ENCODE data around the gene TAGLN3.
A peak's percentile ranks its signal among the peaks of the same experiment; 100 is the strongest.

The TAGLN3 gene

DNA sequence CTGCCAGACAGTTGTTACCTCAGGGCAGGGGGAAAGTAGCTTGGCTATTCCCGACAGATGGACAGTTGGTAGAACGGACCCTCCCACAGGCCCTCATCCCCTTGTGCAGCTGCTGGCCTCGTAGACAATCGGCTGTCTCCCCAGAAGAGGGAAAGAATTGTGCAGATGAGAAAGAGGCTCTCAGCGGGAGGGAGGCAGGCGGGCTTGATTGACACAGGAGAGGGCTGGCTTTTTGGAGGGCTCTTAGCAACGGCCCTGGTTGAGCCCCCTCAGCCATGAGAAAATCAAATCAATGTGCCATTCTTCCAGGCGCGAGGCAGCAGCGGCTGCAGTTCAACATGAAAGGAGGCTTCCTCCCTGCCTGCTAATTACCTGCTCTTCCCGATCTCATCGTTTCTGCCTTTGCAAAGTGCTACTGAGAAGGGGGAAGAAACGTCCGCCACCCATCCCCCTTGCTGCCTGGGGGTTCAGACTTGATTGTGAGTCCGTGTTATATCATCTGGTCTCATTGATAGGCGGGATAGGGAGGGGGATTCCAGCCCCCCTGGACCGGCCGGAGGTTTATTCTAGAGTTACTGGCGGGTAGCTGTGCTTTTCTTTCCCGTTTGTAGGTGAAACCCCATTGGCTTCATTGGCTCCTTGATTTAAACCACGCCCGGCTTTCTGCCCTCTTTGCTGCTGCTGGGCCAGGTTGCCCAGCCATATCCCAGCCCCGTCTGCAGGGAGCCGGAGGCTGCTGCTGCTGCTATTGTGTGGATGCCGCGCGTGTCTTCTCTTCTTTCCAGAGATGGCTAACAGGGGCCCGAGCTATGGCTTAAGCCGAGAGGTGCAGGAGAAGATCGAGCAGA, at the start of gene TAGLN3:
TAGLN3 (plus strand) TSS at position 287 of the 848 bp plus-strand sequence; CDS start at position 788, 501 bp downstream.
- DNase-seq (ENCODE audit: low read depth) = no peak

DNA sequence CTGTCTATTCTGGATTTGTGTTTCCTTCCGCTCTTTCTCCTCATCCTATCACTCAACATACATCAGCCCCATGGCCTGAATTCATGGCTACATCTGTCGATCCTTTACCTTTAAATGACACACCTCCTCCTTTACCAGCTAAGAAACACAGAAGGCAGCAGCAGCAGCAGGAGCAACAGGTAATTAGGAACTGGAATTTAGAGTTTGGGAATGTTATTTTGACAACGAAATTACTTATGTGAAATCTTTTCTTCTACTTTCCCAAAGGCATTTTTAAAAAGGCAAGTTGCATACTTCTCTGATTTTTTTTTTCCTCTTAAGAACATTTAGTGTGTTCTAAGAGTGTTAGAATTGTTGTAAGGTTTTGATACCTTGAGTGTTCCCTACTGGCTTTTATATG, 49.0 kb upstream of the TAGLN3 start:
- DNase-seq (ENCODE audit: low read depth) = no peak

DNA sequence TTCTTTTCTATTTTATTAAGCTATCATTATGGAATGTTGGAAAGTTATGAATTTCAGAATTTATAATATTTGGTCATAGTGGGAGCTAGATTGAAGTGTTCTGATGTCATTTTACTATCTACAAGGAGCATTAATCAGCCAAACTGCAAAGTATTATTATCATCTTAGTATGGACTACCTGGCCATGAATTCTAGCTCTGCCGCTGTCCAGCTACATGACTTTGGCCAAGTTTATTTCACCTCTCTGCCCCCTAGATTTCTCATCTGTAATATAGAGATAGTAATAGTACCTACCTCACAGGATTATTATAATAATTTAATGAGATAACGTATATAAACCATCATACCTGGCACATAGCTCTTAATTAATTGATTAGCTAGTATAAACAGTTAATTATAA, 47.7 kb upstream of the TAGLN3 start:
- DNase-seq (ENCODE audit: low read depth) = no peak

- DNase-seq (ENCODE audit: low read depth) = no peak
Observed at GRCh38 chr3:111952086-111952485, 46.6 kb upstream of the TAGLN3 start.

DNA sequence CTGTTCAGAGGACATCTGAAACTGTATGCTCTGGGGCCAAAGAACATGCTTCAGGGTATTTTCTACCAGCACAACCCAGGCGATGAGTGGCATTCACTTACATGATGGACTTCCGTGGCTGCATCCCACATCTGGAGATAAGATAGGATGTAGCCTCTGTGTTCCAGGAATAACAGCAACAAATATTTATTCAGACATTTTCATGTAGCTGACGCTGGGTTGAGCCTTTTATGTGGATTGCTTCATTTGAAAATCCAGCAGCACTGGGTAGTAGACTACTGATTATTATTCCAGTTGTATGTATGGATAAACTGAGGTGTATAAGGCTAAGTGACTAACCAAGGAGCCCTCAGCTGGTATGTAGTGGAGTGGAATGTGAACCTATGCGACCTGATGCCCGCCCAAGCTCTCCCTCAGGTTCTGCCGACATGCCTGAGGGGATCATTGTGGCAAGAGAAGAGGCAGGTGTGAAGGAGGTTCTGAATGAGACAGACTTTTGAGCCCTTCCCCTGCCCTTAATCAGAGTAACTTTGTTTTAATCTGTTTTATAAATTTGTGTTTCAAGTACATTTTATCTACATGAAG, 45.8 kb upstream of the TAGLN3 start:
- DNase-seq (ENCODE audit: low read depth) = no peak

- DNase-seq (ENCODE audit: low read depth) = no peak
Observed at GRCh38 chr3:111954228-111954990, 44.3 kb upstream of the TAGLN3 start.

DNA sequence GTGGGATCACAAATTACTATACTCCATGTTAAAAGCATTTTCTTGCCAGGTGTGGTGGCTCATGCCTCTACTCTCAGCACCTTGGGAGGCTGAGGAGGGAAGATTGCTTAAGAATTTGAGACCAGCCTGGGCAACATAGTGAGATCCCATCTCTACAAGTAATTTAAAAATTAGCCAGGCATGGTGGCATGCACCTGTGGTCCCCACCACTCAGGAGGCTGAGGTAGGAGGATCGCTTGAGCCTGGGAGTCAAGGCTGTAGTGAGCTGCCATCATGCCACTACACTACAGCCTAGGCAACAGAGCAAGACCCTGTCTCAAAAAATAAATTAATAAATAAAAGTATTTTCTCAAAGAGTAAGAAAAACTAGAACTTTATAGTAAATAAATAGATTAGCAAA, 42.8 kb upstream of the TAGLN3 start:
- no peak for DNase-seq (ENCODE audit: low read depth)

- no peak for DNase-seq (ENCODE audit: low read depth)
Observed at GRCh38 chr3:111956449-111956848, 42.3 kb upstream of the TAGLN3 start.

- DNase-seq (ENCODE audit: low read depth) = no peak
Observed at GRCh38 chr3:111956995-111957734, 41.6 kb upstream of the TAGLN3 start.

- no peak for DNase-seq (ENCODE audit: low read depth)
Observed at GRCh38 chr3:111961461-111962164, 37.1 kb upstream of the TAGLN3 start.

DNA sequence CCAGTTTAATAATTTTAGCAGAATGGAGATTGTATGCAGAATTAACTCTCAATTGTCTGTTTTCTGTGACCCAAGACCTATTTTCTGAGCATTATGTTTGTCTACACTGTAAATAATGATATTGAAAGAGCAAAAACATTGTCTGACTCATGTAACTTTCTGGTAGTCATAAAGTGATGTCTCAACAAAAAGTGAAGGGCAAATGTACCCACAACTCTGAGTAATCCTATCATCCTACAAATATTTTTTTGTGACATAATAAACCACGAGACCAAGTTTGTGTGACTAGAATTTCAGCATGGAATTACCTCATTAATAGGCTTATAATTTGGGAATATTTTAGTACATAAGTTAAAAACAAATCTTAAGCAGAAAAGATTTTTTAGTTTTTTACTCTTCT, 35.3 kb upstream of the TAGLN3 start:
- DNase-seq (ENCODE audit: low read depth) = peak; percentile 65

DNA sequence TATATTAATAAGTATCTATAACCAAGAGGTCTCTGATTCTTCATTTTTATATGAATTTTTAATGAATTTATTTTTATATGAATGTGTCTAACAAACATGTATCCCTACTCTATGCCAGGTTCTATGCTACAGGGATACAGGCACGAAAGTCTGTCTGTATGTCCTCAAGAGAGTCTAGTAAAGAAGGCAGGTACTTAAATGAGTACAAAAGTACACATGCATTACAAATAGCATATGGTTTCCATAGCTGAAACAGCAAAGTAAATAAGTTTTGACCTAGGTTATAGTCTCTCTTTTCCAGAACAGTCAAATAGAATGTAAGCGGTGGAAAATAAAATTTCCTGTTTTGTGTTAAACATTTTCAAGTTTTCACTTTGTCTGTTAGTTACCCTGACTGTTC, 33.2 kb upstream of the TAGLN3 start:
- DNase-seq (ENCODE audit: low read depth) = no peak

- DNase-seq (ENCODE audit: low read depth) = no peak
Observed at GRCh38 chr3:111967068-111967467, 31.7 kb upstream of the TAGLN3 start.

DNA sequence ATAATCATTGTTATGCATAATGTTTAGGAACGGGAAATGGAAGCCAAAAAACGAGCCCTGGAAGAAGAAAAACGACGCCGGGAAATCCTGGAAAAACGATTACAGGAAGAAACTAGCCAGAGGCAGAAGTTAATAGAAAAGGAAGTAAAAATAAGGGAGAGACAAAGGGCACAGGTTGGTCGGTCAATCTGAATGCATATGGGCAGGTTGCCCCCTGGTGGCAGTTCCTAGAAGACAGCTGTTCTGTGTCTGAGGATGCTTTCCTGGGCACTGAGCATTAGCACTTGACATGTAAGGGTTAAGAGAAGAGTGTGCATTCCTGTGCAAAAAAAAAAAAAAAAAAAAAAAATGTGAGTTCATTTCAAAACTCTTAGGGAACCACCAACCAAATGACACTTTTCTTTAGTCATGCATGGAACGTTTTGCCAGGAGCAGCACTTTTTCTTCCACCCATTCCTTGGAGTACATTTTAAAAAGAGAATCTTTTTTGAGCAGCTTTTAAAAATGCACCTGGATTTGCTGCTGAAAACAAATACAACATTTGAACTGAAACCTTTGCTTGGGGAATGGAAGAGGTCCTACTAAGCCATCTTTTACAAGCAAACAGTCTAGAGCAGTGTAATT, 31.0 kb upstream of the TAGLN3 start:
- DNase-seq (ENCODE audit: low read depth) = peak; percentile 56

DNA sequence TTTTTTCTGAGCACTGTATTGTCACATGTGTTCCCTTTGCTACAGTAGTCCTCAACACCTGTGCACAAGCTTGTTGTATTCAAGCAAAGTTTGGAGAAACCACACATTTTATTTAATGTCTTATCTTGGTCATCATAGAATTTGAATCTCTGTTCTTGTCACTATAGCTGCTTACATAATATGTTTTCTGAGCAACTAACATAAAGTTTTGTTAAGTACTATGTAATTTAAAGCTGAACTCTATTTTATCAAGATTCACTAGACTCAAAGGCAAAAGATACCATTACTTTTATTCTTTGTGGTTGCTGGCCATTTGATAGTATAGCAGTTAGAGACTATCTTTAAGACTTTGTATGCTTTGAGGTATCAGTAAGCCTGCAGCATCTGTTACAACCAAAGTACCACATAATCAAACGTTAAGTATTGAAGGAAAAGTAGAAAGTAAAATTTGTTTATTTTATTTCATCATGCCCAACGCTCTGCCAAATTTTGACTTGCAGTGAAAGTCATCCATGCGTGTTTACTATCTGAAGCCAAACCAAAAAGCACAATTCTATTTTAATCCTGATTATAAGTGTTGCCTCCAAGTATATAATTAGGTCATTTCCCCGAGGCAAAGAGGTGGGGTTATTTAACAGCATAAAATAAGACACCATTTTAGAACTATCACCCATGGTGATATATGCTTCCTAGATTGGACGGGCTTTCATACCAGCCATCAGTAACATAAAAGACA, 30.2 kb upstream of the TAGLN3 start:
- no peak for DNase-seq (ENCODE audit: low read depth)

GRCh38 chr3:111970376-111970775, 28.3 kb upstream of the TAGLN3 start:
- no peak for DNase-seq (ENCODE audit: low read depth)

- DNase-seq (ENCODE audit: low read depth) = no peak
Observed at GRCh38 chr3:111971533-111972130, 27.1 kb upstream of the TAGLN3 start.

GRCh38 chr3:111972891-111973290, 25.8 kb upstream of the TAGLN3 start:
- DNase-seq (ENCODE audit: low read depth) = no peak

DNA sequence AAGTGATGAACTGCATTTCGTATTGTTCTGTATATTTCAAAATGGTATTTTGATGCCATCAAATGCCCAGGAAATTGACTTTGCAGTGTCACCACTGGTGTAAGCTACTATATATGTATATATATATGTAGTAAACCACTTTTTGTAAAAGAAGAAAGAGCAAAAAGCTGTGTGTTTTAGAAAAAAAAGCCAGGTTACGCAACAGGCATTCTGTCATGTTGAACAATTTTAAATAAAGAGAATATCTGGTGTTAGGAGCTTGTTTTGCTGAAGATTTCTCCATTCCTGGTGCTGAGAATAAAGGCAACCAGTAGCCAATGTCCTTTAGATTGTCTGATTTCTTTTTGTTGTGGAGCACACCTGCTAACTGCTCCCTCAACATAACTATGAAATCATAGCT, 23.6 kb upstream of the TAGLN3 start:
- DNase-seq (ENCODE audit: low read depth) = no peak

DNA sequence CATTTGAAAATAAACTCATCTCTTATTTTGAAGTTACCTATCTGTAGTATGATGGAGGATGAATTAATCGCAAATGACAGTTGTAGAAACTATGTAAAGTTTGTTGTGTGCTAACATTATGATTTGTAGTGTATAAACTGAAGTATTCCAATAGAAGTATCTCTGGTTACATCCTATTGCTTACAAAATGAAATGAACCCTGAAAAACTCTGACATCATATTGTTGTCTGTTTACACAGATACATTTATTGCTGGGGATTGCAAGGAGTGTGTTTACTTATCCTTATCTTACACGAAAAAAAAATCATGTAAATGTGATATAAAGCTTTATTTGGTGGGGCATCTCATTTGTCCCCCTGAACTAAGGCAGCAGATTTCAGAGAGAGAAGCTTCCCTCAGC, 22.5 kb upstream of the TAGLN3 start:
- DNase-seq (ENCODE audit: low read depth) = no peak
